Measurements from ENCODE around the gene NCK1. TPM values are rescaled to one million over a fixed set of nuclear protein-coding genes. Genes with fewer than 3 reads are reported as not detected.
"Not testable (repeated sequence)": the region's sequence is repeated elsewhere in the genome, so short reads cannot be mapped to it uniquely, and the experiment has no call there.

NCK1 gene
- total RNA-seq, 2 experiments from 2014 or later = 39.2 to 48.5 TPM

- Mint-ChIP-seq H3K27me3 (no peaks in the 10 kb centered on the region), H3K27ac (no peak overlapping the region), H3K4me3 (no peak overlapping the region), H3K4me1 (peaks cover 10% of the 10 kb centered on the region), H3K9me3 (no peaks in the 10 kb centered on the region), H3K36me3 (ENCODE audit: low read depth) (peaks cover 4% of the 10 kb centered on the region)
- POLR2A ChIA-PET = no interaction called here
- CTCF ChIA-PET = interaction anchor here (1.3 kb wide), 1 partner anchor 206 kb away, joined by 4 read pairs; the partner anchor contains the start of gene STAG1
- DNase-seq = no peak
Observed at GRCh38 chr3:136958939-136959338, 96.9 kb downstream of the NCK1 start.

GRCh38 chr3:136959599-136959998 is 97.6 kb downstream of the NCK1 start:
- CTCF ChIA-PET = interaction anchor here (1.3 kb wide), 1 partner anchor 207 kb away, joined by 4 read pairs; the partner anchor contains the start of gene STAG1
- no peaks in the 10 kb centered on the region for H3K27me3 Mint-ChIP-seq
- H3K27ac Mint-ChIP-seq = no peak overlapping the region
- H3K4me3 Mint-ChIP-seq = no peak overlapping the region
- no peak for DNase-seq
- peaks cover 9% of the 10 kb centered on the region for H3K4me1 Mint-ChIP-seq
- H3K9me3 Mint-ChIP-seq = no peaks in the 10 kb centered on the region
- H3K36me3 Mint-ChIP-seq (ENCODE audit: low read depth) = peaks cover 4% of the 10 kb centered on the region
- POLR2A ChIA-PET = no interaction called here

GRCh38 chr3:136960838-136961836 is 99.1 kb downstream of the NCK1 start:
- no peak overlapping the region for H3K4me3 Mint-ChIP-seq
- DNase-seq = no peak
- no peaks in the 10 kb centered on the region for H3K9me3 Mint-ChIP-seq
- ChIA-PET POLR2A (no interaction called here), CTCF (interaction anchor here (0.6 kb wide), 1 partner anchor 12 kb away, joined by 4 read pairs; no protein-coding TSS in a partner anchor)
- H3K4me1 Mint-ChIP-seq = no peaks in the 10 kb centered on the region
- H3K36me3 Mint-ChIP-seq (ENCODE audit: low read depth) = peaks cover 1% of the 10 kb centered on the region
- no peak overlapping the region for H3K27ac Mint-ChIP-seq
- no peaks in the 10 kb centered on the region for H3K27me3 Mint-ChIP-seq

GRCh38 chr3:136962927-136963326 is 100.9 kb downstream of the NCK1 start:
- H3K9me3 Mint-ChIP-seq = no peaks in the 10 kb centered on the region
- H3K4me1 Mint-ChIP-seq = no peaks in the 10 kb centered on the region
- H3K36me3 Mint-ChIP-seq (ENCODE audit: low read depth) = peaks cover 1% of the 10 kb centered on the region
- no peaks in the 10 kb centered on the region for H3K27me3 Mint-ChIP-seq
- H3K27ac Mint-ChIP-seq = no peak overlapping the region
- ChIA-PET CTCF (no interaction called here), POLR2A (no interaction called here)
- no peak overlapping the region for H3K4me3 Mint-ChIP-seq
- no peak for DNase-seq

GRCh38 chr3:136969539-136969938 is 107.5 kb downstream of the NCK1 start:
- CTCF ChIA-PET; POLR2A ChIA-PET; H3K4me1 Mint-ChIP-seq; H3K4me3 Mint-ChIP-seq; H3K27ac Mint-ChIP-seq; H3K9me3 Mint-ChIP-seq; DNase-seq; H3K36me3 Mint-ChIP-seq (ENCODE audit: low read depth); H3K27me3 Mint-ChIP-seq: not testable (repeated sequence)

- Mint-ChIP-seq H3K4me1 (no peaks in the 10 kb centered on the region), H3K36me3 (ENCODE audit: low read depth) (peaks cover 15% of the 10 kb centered on the region), H3K4me3 (no peak overlapping the region), H3K9me3 (peaks cover 16% of the 10 kb centered on the region), H3K27me3 (no peaks in the 10 kb centered on the region), H3K27ac (no peak overlapping the region)
- CTCF ChIA-PET = interaction anchor here (0.6 kb wide), 1 partner anchor 12 kb away, joined by 4 read pairs; no protein-coding TSS in a partner anchor
- DNase-seq = no peak
- POLR2A ChIA-PET = no interaction called here
Observed at GRCh38 chr3:136973352-136973751, 111.3 kb downstream of the NCK1 start.

- H3K9me3 Mint-ChIP-seq = peaks cover 16% of the 10 kb centered on the region
- H3K36me3 Mint-ChIP-seq (ENCODE audit: low read depth) = peaks cover 14% of the 10 kb centered on the region
- H3K4me1 Mint-ChIP-seq = no peaks in the 10 kb centered on the region
- no peaks in the 10 kb centered on the region for H3K27me3 Mint-ChIP-seq
- DNase-seq = no peak
- no peak overlapping the region for H3K4me3 Mint-ChIP-seq
- ChIA-PET CTCF (interaction anchor here (0.6 to 0.7 kb wide), 2 partner anchors 215 to 222 kb away, joined by 3 read pairs; no protein-coding TSS in a partner anchor), POLR2A (no interaction called here)
- no peak overlapping the region for H3K27ac Mint-ChIP-seq
Observed at GRCh38 chr3:136974670-136975069, 112.7 kb downstream of the NCK1 start.

GRCh38 chr3:136979204-136979603 is 117.2 kb downstream of the NCK1 start:
- peaks cover 12% of the 10 kb centered on the region for H3K9me3 Mint-ChIP-seq
- no peaks in the 10 kb centered on the region for H3K27me3 Mint-ChIP-seq
- no peak for DNase-seq
- no peaks in the 10 kb centered on the region for H3K4me1 Mint-ChIP-seq
- no peak overlapping the region for H3K27ac Mint-ChIP-seq
- no peak overlapping the region for H3K4me3 Mint-ChIP-seq
- ChIA-PET POLR2A (no interaction called here), CTCF (no interaction called here)
- peaks cover 10% of the 10 kb centered on the region for H3K36me3 Mint-ChIP-seq (ENCODE audit: low read depth)

- H3K4me1 Mint-ChIP-seq = no peaks in the 10 kb centered on the region
- H3K9me3 Mint-ChIP-seq = peaks cover 8% of the 10 kb centered on the region
- CTCF ChIA-PET = no interaction called here
- POLR2A ChIA-PET = no interaction called here
- no peaks in the 10 kb centered on the region for H3K27me3 Mint-ChIP-seq
- H3K27ac Mint-ChIP-seq = no peak overlapping the region
- DNase-seq = no peak
- H3K36me3 Mint-ChIP-seq (ENCODE audit: low read depth) = peaks cover 6% of the 10 kb centered on the region
- no peak overlapping the region for H3K4me3 Mint-ChIP-seq
Observed at GRCh38 chr3:136979684-136980083, 117.7 kb downstream of the NCK1 start.

GRCh38 chr3:136982033-136982432 is 120.0 kb downstream of the NCK1 start:
- no peaks in the 10 kb centered on the region for H3K27me3 Mint-ChIP-seq
- H3K27ac Mint-ChIP-seq = no peak overlapping the region
- H3K36me3 Mint-ChIP-seq (ENCODE audit: low read depth) = no peaks in the 10 kb centered on the region
- no peak for DNase-seq
- no peak overlapping the region for H3K4me3 Mint-ChIP-seq
- H3K4me1 Mint-ChIP-seq = no peaks in the 10 kb centered on the region
- H3K9me3 Mint-ChIP-seq = no peaks in the 10 kb centered on the region
- CTCF ChIA-PET = interaction anchor here (1.1 to 2.0 kb wide), 2 partner anchors 8 to 230 kb away, joined by 3 to 7 read pairs; partner anchors contain the start of gene STAG1
- POLR2A ChIA-PET = no interaction called here

- no peak overlapping the region for H3K4me3 Mint-ChIP-seq
- CTCF ChIA-PET = interaction anchor here (1.1 to 2.0 kb wide), 3 partner anchors 8 to 230 kb away, joined by 3 to 7 read pairs (median 4); partner anchors contain the start of gene STAG1
- POLR2A ChIA-PET = no interaction called here
Observed at GRCh38 chr3:136982520-136983138, 120.6 kb downstream of the NCK1 start.

GRCh38 chr3:136984837-136985236 is 122.8 kb downstream of the NCK1 start:
- Mint-ChIP-seq H3K27ac (no peak overlapping the region), H3K9me3 (no peaks in the 10 kb centered on the region), H3K27me3 (no peaks in the 10 kb centered on the region), H3K4me1 (no peaks in the 10 kb centered on the region), H3K36me3 (ENCODE audit: low read depth) (no peaks in the 10 kb centered on the region), H3K4me3 (no peak overlapping the region)
- CTCF ChIA-PET = interaction anchor here (0.9 to 1.5 kb wide), 2 partner anchors 232 kb away, joined by 3 to 4 read pairs; partner anchors contain the start of gene STAG1
- POLR2A ChIA-PET = no interaction called here
- DNase-seq = no peak

More at GRCh38 chr3:136982520-136983138, 120.6 kb downstream of the NCK1 start:
- H3K36me3 Mint-ChIP-seq (ENCODE audit: low read depth) = no peaks in the 10 kb centered on the region
- H3K4me1 Mint-ChIP-seq = no peaks in the 10 kb centered on the region
- no peak overlapping the region for H3K27ac Mint-ChIP-seq
- DNase-seq = no peak
- H3K27me3 Mint-ChIP-seq = no peaks in the 10 kb centered on the region
- no peaks in the 10 kb centered on the region for H3K9me3 Mint-ChIP-seq

- POLR2A ChIA-PET, H3K4me1 Mint-ChIP-seq: not testable (repeated sequence)
- CTCF ChIA-PET = interaction anchor here (0.7 kb wide), 1 partner anchor 10 kb away, joined by 3 read pairs; no protein-coding TSS in a partner anchor
Observed at GRCh38 chr3:136987398-136987980, 125.5 kb downstream of the NCK1 start.

More at GRCh38 chr3:136987398-136987980, 125.5 kb downstream of the NCK1 start:
- not testable (repeated sequence) for H3K9me3 Mint-ChIP-seq; H3K27ac Mint-ChIP-seq; H3K4me3 Mint-ChIP-seq; DNase-seq; H3K36me3 Mint-ChIP-seq (ENCODE audit: low read depth); H3K27me3 Mint-ChIP-seq

All from activated CD4-positive, alpha-beta T cell treated with anti-CD3 and anti-CD28 coated beads, Interleukin-2, amount 10 ng/mL, durations not matched to agents 7 days and 5 days (primary cell).